WI38 (cell line): ENCODE data around the gene SPON1.

Experiments
- H3K4me3 ChIP-seq: 2 replicates; pipeline ENCODE4 v1.5.1; 2011; ENCODE audit warnings: low read depth, mild to moderate bottlenecking, control low read depth, low read length
- TF ChIP-seq, protein P1 (sequence below): IDR thresholded peaks from 2 replicates; pipeline ENCODE4 v1.5.1; 2012; ENCODE audit warnings: low read depth, mild to moderate bottlenecking, control low read depth, low read length

SPON1 gene

DNA sequence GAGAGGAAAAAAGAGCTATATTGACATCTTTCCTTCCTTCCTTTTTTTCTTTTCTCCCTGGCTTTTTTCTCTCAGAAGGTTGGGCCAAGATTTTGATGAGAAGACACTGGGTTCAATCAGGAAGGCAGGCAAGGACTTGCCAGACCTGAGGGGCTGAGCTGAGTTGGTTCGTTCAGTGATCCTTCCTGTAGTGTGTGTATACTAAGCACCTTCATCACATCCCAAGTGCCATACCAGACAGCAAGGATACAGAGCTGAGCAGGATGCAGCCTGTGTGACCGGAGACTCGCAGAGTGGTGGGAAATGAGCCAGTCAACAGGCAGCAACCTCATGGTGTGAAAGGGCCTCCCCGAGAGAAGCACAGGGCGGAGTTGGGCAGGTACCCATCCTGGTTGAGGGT, 95.5 kb downstream of the SPON1 start:
- TF ChIP-seq, protein P1, sequence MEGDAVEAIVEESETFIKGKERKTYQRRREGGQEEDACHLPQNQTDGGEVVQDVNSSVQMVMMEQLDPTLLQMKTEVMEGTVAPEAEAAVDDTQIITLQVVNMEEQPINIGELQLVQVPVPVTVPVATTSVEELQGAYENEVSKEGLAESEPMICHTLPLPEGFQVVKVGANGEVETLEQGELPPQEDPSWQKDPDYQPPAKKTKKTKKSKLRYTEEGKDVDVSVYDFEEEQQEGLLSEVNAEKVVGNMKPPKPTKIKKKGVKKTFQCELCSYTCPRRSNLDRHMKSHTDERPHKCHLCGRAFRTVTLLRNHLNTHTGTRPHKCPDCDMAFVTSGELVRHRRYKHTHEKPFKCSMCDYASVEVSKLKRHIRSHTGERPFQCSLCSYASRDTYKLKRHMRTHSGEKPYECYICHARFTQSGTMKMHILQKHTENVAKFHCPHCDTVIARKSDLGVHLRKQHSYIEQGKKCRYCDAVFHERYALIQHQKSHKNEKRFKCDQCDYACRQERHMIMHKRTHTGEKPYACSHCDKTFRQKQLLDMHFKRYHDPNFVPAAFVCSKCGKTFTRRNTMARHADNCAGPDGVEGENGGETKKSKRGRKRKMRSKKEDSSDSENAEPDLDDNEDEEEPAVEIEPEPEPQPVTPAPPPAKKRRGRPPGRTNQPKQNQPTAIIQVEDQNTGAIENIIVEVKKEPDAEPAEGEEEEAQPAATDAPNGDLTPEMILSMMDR = no peak
- H3K4me3 ChIP-seq = no peak overlapping the region

DNA sequence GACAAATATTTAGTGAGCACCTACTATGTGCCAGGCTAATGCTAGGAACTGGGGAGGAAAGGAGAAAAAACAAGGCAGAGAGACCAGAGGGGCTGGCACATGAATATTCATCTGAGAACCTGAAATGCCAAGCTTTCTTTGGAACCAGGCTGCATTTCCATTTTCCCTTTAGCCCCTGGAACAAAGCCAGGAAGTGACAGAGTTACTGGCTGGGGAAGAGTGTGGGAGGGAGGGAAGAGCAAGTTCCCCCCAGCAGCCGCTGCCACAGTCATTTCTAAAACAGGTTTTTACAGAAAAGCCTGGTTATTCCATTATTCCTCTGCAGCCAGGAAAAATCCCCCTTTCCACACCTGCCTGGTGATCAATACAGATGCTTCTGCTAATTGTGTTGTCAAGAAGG, 97.0 kb downstream of the SPON1 start:
- TF ChIP-seq, protein P1 = no peak
- no peak overlapping the region for H3K4me3 ChIP-seq

DNA sequence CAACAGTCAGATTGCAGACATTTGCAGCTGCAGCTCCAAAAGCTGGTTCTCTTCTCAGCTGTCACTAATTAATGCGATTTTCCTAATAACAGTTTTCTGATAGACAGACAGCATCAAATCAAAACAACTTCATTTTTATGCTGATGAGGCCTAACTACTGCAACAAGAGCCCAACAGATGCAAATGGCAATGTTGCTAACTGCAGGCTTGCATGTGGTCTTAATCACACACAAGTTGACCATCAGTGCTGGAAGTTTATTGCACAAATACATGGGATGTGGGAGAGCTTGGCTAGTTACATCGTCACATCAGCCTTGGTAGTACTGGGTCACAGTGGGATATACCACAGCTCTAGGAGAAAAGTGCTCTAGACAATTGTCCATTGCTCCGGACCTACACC, 99.2 kb downstream of the SPON1 start:
- TF ChIP-seq, protein P1 = no peak

DNA sequence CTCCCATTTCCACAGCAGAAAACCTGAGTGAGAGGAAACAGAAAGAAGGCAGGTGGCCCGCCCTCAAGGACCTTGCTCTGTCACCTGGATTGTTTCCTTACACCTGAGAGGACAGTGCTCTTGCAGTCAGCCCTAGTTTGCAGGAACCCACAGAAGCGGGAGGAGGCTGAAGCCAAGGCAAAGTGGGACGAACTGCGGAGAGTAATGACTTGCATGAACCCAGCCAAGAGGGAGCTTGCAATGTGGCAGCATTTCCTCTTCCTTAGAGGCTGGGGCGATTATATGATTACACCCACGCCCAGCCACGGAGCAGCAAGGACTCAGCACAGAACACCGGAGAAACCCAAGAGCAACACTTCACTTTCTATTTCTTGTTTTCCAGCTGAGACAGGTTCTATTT, 102.6 kb downstream of the SPON1 start:
- no peak overlapping the region for H3K4me3 ChIP-seq
- TF ChIP-seq, protein P1 = no peak

More for the DNA sequence above, 99.2 kb downstream of the SPON1 start:
- no peak overlapping the region for H3K4me3 ChIP-seq

DNA sequence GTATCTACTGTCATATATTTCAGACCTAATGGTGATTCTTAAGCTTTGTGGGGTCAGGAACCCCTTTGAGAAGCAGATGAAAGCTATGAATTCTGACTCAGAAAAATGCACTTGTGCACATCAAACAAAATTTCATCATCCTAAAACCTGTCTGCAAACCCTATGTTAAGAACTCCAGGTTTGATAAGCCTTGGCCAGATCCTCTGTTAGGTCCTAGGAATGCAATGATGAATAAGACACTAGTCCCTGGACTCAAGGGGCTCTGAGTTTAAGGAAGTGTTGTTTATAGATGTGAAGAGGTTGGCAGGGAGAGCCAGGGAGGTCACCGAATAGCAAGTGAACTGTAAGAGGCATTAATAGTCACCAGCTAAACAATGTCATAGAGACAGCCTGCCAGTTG, 103.2 kb downstream of the SPON1 start:
- TF ChIP-seq, protein P1 = no peak
- H3K4me3 ChIP-seq = no peak overlapping the region

DNA sequence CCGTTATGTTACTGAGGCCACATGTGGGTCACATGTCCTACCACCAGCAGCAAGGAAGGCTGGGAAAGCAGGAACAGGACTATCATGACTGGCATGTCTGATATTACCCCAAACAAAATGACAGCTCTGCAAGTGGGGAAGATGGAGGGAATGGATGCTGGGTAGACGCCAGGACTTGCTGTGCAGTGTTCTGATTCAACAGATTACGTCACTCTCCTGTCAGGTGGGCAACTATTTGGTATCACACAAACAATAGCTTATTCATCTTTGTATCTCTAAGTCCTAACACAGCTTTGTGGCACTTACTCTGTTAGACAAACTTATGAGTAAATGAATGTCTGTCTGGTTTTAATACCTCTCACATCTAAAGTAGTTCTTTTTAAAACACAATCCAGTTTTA, 105.2 kb downstream of the SPON1 start:
- TF ChIP-seq, protein P1 = no peak
- H3K4me3 ChIP-seq = no peak overlapping the region

DNA sequence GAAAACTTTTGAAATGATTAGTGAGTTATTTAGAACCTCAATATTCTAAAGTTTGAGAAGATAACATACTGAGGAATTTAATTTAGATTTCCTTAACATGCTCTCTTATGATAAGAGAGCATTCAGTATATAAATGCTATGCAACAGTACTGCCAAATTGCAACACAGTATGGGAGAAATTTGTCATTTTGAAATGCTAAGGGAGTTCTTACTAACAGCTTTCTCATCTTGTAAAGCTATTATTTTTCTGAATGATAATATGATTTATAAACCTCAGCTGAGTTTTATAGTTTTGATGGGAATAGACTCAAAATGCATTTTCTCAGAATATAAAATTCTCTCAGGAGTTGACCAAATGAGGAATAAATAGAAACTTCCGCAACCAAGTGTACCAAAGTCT, 108.4 kb downstream of the SPON1 start:
- H3K4me3 ChIP-seq = no peak overlapping the region
- TF ChIP-seq, protein P1 = no peak
